Uterus (tissue), 2 donors: ENCODE measurements around the gene ACSS1.

Experiments used
- CTCF ChIP-seq, 4 experiments: fragments of 200-600 bp in 2 of 4; fragments of 450-650 bp in 2 of 4; sonication (generic) in 2 of 4; IDR thresholded peaks; one replicate each; pipeline ENCODE4 v1.5.1; 2016 to 2019; ENCODE audit warnings: antibody characterized with exemption in 4 of 4, mild to moderate bottlenecking in 2 of 4, moderate library complexity in 1 of 4
- POLR2A ChIP-seq, 2 donors: fragments of 450-650 bp; IDR thresholded peaks; one replicate each; pipeline ENCODE4 v1.6.1; 2016; ENCODE audit warnings: antibody characterized with exemption in 2 of 2, mild to moderate bottlenecking in 1 of 2, moderate library complexity in 1 of 2

- TF ChIP-seq CTCF (IDR thresholded peaks at IDR 0.05) (peak in 2 of 4 experiments; percentile 11 to 19), POLR2A (IDR thresholded peaks at IDR 0.05) (no peak)
Measured at GRCh38 chr20:25076731-25077609, 19.0 kb upstream of the ACSS1 start.
